ENCODE results near the gene VSIR. TPM values are rescaled to one million over a fixed set of nuclear protein-coding genes. Genes with fewer than 3 reads are reported as not detected.

VSIR gene
- polyA plus RNA-seq, 1 of the 3 experiments (the other 2 are of a cell fraction): 11.3 TPM

- H3K4me3 ChIP-seq (ENCODE audit: low read depth in 2 of 2, low read length in 1 of 2): no peak overlapping the region
- no peak overlapping the region for H3K4me2 ChIP-seq
- ChIA-PET POLR2A (no interaction called here), CTCF (interaction anchor here (1.0 to 1.2 kb wide), 2 partner anchors 10 to 69 kb away, joined by 3 read pairs; no protein-coding TSS in a partner anchor)
- 29% methylated on average over 4 of the region's 7 CpGs for WGBS (ENCODE audit: low lambda C conversion rate)
- no peaks in the 10 kb centered on the region for H3K79me2 ChIP-seq (ENCODE audit: insufficient read depth)
- H3K4me1 ChIP-seq (ENCODE audit: control insufficient read depth in 1 of 2, insufficient read depth in 2 of 2, low read depth in 1 of 2, low read length in 1 of 2): no peaks in the 10 kb centered on the region
- H3K9me2 ChIP-seq: no peaks in the 10 kb centered on the region
- no peaks in the 10 kb centered on the region for H3K36me3 ChIP-seq (replicated peaks in 1 of 2; ENCODE audit: control insufficient read depth in 1 of 2, insufficient read depth in 2 of 2, low read length in 1 of 2)
- H3F3A ChIP-seq (replicated peaks; ENCODE audit: insufficient read depth): no peaks in the 10 kb centered on the region
- TF ChIP-seq TEAD4 (IDR thresholded peaks at IDR 0.05; ENCODE audit: borderline replicate concordance, insufficient read depth) (no peak), EP300 (IDR thresholded peaks at IDR 0.05; ENCODE audit: borderline replicate concordance in 1 of 2, low read depth in 1 of 2, low read length in 1 of 2) (no peak), USF1 (IDR thresholded peaks at IDR 0.05; ENCODE audit: borderline replicate concordance, low read depth) (no peak)
- no peaks in the 10 kb centered on the region for H4K20me1 ChIP-seq (ENCODE audit: insufficient read depth)
- H3K27ac ChIP-seq (ENCODE audit: low read depth in 2 of 2, low read length in 1 of 2): no peak overlapping the region
- H2AFZ ChIP-seq (ENCODE audit: low read depth): no peak overlapping the region
- no peaks in the 10 kb centered on the region for H3K27me3 ChIP-seq (ENCODE audit: insufficient read depth)
- no peak overlapping the region for H3K9ac ChIP-seq
- H3K9me3 ChIP-seq: no peaks in the 10 kb centered on the region
- DNase-seq: no peak
These were observed 23.6 kb upstream of the VSIR start for GRCh38 chr10:71796749-71797405.

GRCh38 chr10:71795248-71795647, 21.9 kb upstream of the VSIR start:
- CTCF ChIA-PET: interaction anchor here (1.0 kb wide), 1 partner anchor 22 kb away, joined by 3 read pairs; no protein-coding TSS in a partner anchor
- Histone ChIP-seq H3K79me2 (ENCODE audit: insufficient read depth) (no peaks in the 10 kb centered on the region), H2AFZ (ENCODE audit: low read depth) (no peak overlapping the region), H3K27ac (ENCODE audit: low read depth in 2 of 2, low read length in 1 of 2) (no peak overlapping the region), H3K9me2 (no peaks in the 10 kb centered on the region), H3K9me3 (no peaks in the 10 kb centered on the region), H3K27me3 (ENCODE audit: insufficient read depth) (no peaks in the 10 kb centered on the region), H3F3A (replicated peaks; ENCODE audit: insufficient read depth) (no peaks in the 10 kb centered on the region), H4K20me1 (ENCODE audit: insufficient read depth) (no peaks in the 10 kb centered on the region), H3K4me2 (no peak overlapping the region), H3K4me3 (ENCODE audit: low read depth in 2 of 2, low read length in 1 of 2) (no peak overlapping the region), H3K4me1 (ENCODE audit: control insufficient read depth in 1 of 2, insufficient read depth in 2 of 2, low read depth in 1 of 2, low read length in 1 of 2) (no peaks in the 10 kb centered on the region), H3K36me3 (replicated peaks in 1 of 2; ENCODE audit: control insufficient read depth in 1 of 2, insufficient read depth in 2 of 2, low read length in 1 of 2) (no peaks in the 10 kb centered on the region), H3K9ac (no peak overlapping the region)
- POLR2A ChIA-PET: no interaction called here
- 23% methylated on average over 2 of the region's 2 CpGs for WGBS (ENCODE audit: low lambda C conversion rate)
- TF ChIP-seq YY1 (IDR thresholded peaks at IDR 0.05; ENCODE audit: low read depth) (no peak), USF1 (IDR thresholded peaks at IDR 0.05; ENCODE audit: borderline replicate concordance, low read depth) (no peak), MAX (IDR thresholded peaks at IDR 0.05; ENCODE audit: low read depth) (no peak), REST (IDR thresholded peaks at IDR 0.05; ENCODE audit: low read depth, low read length) (peak; percentile 98)
- DNase-seq: no peak
